ENCODE results near the gene HDAC8.

Gene HDAC8

GRCh38 chrX:72396117-72396516 lies 176.5 kb downstream of the HDAC8 start:
- no peak for TF ChIP-seq CTCF (IDR thresholded peaks at IDR 0.05)
- Mint-ChIP-seq H3K36me3 (ENCODE audit: low read depth) (peaks cover 37% of the 10 kb centered on the region), H3K4me3 (no peak overlapping the region), H3K27me3 (ENCODE audit: low read depth, poor library complexity) (no peaks in the 10 kb centered on the region), H3K4me1 (peaks cover 45% of the 10 kb centered on the region), H3K9me3 (peaks cover 35% of the 10 kb centered on the region), H3K27ac (no peak overlapping the region)
- no peak for DNase-seq

GRCh38 chrX:72395237-72395636 lies 177.4 kb downstream of the HDAC8 start:
- no peak for TF ChIP-seq CTCF (IDR thresholded peaks at IDR 0.05)
- H3K27me3 Mint-ChIP-seq (ENCODE audit: low read depth, poor library complexity) = no peaks in the 10 kb centered on the region
- H3K9me3 Mint-ChIP-seq = peaks cover 31% of the 10 kb centered on the region
- no peak for DNase-seq
- peaks cover 30% of the 10 kb centered on the region for H3K36me3 Mint-ChIP-seq (ENCODE audit: low read depth)
- H3K27ac Mint-ChIP-seq = peak overlapping the region; percentile 75
- H3K4me3 Mint-ChIP-seq = no peak overlapping the region
- peaks cover 47% of the 10 kb centered on the region for H3K4me1 Mint-ChIP-seq

- no peak for TF ChIP-seq CTCF (IDR thresholded peaks at IDR 0.05)
- Mint-ChIP-seq H3K36me3 (ENCODE audit: low read depth) (peaks cover 24% of the 10 kb centered on the region), H3K27me3 (ENCODE audit: low read depth, poor library complexity) (no peaks in the 10 kb centered on the region), H3K9me3 (peaks cover 27% of the 10 kb centered on the region), H3K4me1 (peaks cover 47% of the 10 kb centered on the region), H3K27ac (no peak overlapping the region), H3K4me3 (no peak overlapping the region)
- DNase-seq = peak; percentile 4
Observed at GRCh38 chrX:72394518-72395170, 178.0 kb downstream of the HDAC8 start.

GRCh38 chrX:72393836-72394517 lies 178.7 kb downstream of the HDAC8 start:
- TF ChIP-seq CTCF (IDR thresholded peaks at IDR 0.05) = no peak
- peaks cover 24% of the 10 kb centered on the region for H3K36me3 Mint-ChIP-seq (ENCODE audit: low read depth)
- peaks cover 23% of the 10 kb centered on the region for H3K9me3 Mint-ChIP-seq
- no peak overlapping the region for H3K27ac Mint-ChIP-seq
- no peak for DNase-seq
- H3K4me3 Mint-ChIP-seq = no peak overlapping the region
- H3K4me1 Mint-ChIP-seq = peaks cover 47% of the 10 kb centered on the region
- no peaks in the 10 kb centered on the region for H3K27me3 Mint-ChIP-seq (ENCODE audit: low read depth, poor library complexity)

GRCh38 chrX:72392816-72393800 lies 179.5 kb downstream of the HDAC8 start:
- Mint-ChIP-seq H3K36me3 (ENCODE audit: low read depth) (peaks cover 17% of the 10 kb centered on the region), H3K9me3 (peaks cover 25% of the 10 kb centered on the region), H3K27me3 (ENCODE audit: low read depth, poor library complexity) (no peaks in the 10 kb centered on the region), H3K27ac (peak overlapping the region; percentile 53), H3K4me1 (peaks cover 47% of the 10 kb centered on the region), H3K4me3 (peak overlapping the region; percentile 18)
- no peak for DNase-seq
- TF ChIP-seq CTCF (IDR thresholded peaks at IDR 0.05) = no peak
